ENCODE data around the gene SLCO2A1.
A peak's percentile ranks its signal among the peaks of the same experiment; 100 is the strongest.

Gene SLCO2A1

DNA sequence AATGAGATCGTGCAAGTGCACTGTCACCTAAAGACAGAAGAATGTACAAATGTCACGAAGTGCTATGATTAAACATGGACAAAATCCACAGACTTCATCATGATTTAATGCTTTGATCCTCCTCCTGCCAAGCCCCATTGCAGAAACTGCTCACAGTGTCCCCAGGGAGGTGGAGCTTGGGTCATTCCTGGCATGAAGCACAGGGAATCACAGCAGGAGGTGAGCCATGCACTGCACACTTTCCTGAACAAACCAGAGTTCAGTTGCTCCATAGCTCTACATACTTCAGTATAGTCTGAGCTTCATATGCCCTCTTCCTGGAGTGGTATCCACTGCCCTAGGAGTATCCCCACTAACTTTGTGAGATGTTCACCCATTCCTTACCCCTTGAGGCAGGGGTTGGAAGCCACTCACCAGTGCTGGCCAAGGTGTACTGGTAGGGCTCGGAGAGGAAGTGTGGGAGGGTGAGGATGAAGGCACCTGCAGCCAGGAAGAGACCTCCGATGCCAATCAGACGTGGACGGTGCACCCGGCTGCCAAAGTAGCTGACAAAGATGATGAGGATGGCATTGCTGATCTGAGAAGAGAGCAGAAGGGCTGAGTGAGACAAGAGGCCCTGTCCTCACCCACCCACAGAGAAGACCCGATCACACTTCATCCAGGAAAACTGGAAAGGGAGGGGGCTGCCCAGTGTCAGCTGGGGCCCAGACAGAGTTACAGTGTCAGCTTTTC, 56.3 kb downstream of the SLCO2A1 start:
- DNase-seq = no peak

DNA sequence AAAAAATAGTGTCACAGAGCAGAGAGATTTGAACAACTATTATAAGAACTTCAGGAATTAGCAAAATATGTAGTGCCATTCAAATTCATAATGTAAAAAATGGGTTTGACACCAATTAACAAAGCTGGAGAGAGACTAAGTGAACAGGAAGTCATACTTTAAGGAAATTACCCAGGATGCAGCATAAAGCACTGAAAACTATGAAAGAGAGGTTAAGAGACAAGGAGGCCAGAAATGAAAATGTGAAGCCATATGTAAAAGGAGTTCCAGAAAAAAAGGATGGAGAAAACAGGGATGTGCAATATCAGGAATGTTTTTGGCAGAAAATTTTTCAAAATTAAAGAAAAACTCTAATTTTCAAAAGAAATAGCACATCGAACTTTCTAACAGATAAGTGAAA, 57.6 kb downstream of the SLCO2A1 start:
- DNase-seq = no peak

DNA sequence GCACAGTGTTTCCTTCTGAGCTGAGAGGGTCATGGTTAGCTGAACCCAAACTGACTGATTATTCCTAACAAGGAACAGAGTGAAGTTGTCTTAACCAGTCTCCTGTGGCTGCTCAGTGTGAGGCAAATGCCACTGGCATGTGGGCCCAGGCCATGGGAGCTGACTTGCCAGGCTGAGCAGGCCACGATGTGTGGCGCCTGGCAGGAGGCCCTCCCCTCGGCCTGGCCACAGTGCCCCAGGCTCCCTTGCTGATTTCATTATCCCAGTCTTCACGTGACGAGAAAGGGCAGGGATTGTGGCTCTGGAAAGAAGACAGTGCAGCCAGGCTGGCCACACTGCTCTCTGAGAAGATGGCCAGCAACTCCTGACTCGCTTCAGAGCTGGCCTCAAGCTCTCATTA, 58.8 kb downstream of the SLCO2A1 start:
- no peak for DNase-seq

DNA sequence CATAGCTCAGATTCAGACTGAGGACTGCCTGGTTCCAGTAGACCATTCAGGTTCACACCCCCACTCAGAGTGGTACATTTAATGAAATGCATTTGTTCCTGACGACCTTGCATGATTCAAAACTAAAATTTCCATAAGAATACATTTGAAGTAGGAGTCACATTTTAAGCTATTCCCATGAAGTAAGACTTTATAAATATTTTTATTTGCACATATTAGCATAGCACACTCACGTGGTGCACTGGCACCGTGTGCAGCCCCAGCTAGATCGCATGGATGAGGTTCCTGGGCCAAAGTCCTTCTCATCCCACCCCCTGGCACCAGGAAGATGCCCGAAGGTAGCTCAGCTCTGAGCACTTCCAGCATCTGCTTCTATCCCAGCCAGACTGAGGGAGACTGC, 59.4 kb downstream of the SLCO2A1 start:
- no peak for DNase-seq

DNA sequence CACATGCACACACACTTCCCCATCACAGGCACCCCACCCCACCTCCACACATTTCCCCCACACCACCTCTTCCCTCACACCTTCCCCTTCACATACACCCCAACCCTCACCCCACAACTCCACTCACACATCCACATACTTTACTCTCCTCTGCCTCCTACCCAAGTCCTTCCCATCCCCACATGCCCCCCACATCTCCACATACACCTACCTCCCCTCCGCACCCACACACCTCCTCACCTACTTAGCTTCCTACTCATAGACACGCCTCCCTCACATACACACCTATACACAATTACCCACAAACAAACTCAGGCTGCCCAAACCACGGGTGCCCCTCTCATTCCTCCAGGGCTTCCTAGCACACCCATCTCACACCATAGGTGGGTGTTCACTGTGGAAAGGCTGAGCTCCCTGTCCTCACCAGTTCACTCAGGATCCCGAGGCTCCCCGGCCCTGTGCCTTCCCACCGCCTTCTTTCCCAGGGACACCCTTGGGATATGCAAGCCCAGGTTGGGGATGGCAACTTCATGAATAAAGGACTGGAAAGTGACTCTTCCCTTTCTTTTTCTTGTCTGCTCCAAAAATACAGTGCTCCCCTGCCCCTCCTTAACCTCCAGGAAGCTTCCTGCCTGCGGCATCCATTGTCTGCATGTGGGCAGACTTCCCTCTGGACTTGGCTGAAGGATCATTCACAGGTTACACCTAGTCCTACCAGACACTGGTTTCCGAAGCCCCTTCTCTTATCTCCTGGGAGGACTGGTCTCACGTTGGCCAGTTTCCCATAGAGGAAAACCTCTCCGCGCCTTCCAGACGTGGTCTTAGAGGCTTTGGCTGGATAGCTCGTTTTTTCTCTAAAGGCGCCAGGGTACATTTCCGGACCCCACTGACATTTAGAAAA, 61.5 kb downstream of the SLCO2A1 start:
- DNase-seq = no peak

DNA sequence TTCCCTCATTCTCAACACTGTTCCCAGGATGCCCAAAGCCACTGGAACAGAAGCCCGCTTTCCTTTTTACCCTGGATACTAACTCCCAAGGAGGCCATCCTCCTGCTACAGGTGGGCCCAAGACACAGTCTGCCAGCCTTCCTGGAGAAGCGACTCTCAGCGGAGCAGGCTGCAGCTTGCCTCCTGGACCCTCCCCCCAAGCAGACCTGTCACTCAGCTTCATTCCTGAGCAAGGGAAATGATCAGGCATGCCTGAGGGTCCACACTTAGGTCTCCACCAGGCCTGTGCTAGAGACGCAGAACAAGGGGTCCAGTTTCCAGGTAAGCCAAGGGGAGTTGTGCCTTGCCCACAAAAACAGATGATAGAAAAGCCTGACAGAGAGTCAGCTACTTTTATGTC, 62.8 kb downstream of the SLCO2A1 start:
- no peak for DNase-seq

DNA sequence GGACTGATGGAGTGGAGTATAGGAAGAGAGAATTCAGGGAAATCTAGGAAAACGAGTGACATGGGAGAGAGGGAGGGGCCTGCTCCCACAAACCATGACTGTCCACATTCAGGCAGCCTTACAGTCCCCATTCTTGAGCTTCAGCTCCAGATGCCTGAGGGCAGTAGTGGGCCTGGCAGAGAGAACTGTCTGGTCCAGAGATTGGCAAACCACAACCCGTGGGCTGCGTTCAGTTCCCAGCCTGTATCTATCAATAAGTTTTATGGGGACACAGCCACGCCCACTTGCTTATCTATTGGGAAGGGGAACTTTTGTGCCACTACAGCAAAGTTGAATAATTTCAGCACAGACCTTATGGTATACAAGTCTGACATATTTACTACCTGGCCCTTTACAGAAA, 63.8 kb downstream of the SLCO2A1 start:
- DNase-seq = no peak

DNA sequence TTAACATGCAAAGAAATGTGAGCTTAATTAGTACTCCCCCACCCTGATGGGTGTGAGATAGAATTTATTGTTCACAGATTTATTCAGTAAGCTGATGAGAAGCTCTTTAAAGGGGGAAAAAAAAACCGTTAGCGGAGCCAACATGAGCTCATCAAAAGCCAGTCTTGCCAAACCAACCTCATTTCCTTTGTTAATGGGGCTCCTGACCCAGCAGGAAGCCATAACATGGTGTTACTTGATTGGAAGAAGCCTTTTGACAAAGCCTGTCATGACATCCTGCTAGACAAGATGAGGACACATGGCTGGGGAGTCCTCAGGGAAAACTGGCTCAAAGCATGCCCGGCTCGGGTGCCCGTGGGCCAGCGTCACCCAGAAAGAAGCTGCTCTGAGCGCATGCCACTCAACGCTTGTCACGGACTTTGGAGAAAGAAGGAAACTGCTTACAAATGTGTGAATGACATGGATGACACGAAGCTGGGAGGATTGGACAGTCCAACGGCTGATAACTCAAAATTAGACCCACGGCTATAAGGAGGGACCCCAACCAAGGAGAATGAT, 64.6 kb downstream of the SLCO2A1 start:
- DNase-seq = peak; percentile 34

DNA sequence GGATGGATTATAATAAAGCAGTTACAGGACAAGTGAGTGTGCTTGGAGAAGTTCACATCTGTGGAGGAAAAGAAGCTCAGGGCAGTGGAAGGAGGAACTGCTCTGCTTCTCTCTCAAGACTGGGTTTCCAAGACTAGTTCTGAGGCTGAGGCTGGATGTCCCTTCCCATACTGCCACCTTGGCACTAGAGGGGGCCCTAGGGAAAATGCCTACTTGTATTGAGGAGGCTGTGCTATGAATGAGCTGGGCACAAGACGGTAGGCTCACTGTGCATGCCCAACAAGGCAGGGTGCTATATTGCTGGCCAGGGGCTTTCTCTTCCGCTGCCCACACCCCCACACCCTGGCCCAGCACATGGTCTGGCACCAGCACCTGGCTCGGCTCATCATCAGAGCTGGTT, 65.2 kb downstream of the SLCO2A1 start:
- DNase-seq = no peak

DNA sequence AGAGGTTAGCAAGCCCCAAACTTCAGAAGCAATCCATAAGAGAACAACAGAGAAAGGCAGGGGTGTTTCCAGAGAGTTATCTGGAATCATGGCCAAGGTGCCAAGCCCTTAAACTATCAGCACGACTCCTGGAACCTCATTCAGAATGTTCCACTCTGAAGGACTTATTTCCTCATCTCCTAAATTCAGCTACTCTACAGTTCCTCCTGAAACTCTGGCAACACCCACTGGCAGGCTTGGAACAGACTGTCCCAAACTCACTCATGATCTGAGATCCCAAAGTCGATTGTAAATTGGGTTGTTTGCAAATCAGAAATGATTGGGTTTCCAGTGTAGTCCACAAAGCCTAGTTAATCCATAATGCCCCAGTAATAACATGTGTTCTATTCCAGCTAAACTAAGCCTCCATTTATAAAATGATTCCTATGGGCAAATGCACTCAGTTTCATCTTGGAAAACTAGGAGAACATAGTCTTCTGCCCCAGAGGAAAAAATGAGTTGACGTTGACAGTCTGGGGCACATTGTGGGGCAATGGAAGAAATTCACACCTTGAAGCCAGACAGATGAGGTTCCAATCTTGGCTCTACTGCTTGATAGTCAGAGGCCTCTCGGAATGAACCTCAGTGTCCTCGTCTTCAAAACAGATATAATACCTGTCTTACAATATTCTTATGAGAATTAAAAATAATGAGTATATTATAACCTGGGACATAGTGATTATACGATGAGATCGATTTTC, 65.9 kb downstream of the SLCO2A1 start:
- no peak for DNase-seq

DNA sequence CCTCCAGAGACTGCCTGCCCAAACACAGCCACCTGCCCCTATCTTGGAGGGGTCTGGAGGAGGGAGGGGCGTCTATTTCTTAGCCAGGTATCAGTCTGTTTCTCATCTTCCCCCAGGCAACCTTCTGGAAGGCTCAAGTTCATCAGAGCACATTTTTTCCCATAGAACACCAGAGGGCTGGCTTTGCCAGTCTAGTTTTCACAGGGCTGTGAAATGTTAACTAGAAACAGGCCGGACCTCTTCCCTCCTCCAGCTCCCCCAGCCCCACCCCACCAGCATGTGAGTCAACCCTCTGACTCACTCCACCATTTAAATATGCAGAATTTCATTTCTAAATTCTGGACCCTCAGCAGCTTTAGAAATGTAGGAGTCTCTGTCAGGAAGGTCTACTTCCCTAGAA, 66.9 kb downstream of the SLCO2A1 start:
- DNase-seq = no peak

DNA sequence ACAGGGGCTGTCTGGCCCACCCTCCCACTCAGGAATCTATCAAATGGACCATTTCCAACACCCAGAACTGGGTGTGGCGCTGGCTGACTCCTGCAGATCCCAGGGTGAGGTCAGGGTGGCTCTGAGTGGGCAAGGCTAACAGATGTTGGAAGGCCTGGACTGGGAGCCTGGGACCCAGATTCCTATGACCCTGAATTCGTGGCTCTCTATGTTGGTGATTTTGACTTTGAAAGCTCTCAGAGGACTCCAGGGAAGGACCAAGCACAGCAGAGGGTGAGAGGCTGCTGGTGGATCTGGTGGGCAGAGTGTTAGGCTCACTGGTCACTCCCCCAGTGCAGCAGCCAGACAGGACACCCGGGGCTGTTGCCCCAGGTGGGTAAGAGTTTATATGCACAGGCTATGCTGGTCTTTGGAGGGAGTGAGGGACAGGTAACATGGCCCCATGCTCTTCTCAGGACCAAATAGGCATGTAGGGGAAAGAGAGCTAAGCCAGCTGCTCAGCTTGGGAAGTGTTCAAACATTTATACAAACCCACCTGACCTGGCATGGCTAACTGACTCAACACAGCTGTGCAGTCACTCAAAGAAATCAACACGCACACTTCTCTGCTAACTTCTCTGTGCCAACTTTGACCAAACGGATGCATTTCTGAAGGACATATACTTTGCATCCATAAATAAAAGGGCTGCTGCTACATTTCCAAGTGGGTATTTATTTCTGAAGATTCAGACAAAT, 71.5 kb downstream of the SLCO2A1 start:
- DNase-seq = no peak

DNA sequence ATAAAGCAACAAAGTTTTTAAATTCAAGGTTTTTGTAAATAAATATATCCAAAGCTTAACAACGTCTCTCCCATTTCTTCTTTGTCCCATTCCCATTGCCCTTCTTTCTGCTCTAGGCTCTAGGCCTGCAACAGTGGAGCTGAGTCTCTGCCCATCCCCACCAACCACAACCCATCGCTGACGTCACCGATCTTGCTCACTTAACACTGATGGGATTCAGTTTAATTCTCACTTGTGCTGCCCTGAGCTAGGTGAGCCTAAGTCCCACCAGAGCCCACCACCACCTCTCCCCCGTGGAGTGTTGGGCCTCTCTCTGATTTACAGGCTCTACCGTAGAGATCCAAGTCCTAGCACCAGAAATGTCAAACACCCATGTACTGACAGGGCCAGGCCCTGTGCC, 72.7 kb downstream of the SLCO2A1 start:
- DNase-seq = no peak

DNA sequence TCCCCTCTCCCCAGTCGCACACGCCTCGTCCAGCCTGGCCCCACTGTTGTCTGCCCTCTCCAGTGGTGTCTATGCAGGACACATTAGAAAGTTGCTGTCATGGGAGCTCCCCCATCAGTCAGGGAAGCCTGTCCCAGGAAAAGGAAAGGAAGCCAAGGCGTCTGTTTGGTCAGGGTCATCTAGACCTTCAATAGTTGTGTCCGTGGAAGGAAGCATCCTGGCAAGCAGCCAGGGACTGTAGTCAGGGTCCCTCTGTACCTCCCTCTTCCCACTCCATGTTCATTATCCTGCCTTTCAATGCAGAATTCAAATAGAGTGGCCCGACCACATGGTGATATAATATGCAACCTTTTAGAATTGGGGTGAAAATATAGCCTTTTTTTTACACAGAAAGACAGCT, 73.4 kb downstream of the SLCO2A1 start:
- no peak for DNase-seq

DNA sequence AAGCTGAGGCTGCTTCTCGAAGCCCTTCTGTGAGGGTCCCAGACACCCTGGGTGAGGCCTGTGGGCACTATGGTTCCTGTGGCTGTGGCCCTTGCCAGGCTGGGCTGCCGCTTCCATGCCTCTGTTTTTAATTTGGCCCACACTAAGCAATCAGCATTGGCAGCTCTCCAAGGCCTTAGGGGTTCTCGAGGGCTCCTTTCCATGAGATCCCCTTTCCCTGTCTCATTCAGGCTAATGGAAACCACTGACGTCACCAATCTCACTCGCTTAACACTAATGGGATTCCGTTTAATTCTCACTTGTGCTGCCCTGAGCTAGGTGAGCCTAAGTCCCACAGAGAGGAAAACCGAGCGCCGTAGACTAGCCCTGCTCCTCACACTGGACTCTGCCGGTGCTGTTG, 73.8 kb downstream of the SLCO2A1 start:
- DNase-seq = peak; percentile 29

DNA sequence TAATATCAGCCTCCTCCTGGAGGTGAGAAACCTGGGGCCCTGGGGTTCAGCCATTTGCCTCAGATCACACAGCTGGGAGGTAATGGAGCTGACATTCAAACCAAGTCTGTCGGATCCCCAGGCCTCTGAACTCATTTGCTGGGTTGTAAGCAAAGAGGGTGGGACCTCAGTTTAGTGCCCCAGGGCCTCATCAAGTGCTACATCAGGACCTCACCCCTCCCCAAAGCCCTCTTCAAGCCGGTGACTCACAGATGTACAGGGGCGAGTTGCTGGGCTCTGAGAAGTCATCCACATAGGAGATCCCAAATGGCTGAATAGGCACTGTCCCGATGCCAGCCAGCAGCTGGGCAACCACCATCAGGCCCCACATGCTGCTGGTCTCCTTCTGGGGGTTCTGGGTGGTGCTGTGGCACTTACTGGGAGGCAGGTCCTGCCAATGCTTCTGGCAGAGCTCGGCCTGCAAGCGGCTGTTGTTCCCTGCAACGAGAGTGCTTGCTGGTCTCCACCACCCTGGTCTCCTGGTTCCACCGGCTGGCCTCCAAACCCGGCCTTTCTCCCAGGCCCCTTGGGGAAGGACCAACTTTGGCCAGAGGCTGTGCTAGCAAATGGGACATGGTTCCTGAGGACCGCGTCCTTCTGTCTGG, 74.9 kb downstream of the SLCO2A1 start:
- no peak for DNase-seq

DNA sequence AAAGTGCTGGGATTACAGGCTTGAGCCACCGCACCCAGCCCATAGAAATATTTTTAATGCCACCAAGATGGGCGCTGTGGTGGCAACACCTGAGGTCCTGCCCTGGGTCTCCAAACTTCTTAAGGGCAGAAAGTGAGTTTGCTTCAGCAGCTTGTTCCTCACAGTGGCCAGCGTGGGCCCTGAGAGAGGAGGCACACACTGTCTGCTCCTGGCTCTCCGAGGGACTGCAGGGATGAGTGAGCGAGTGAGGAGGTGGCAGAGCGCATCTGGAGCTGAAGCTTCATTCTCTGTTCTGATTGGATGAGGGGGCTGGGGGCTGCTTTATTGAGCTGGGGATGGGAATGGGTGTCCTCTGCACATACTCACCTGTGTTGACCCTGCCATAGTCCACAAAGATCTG, 76.4 kb downstream of the SLCO2A1 start:
- no peak for DNase-seq

DNA sequence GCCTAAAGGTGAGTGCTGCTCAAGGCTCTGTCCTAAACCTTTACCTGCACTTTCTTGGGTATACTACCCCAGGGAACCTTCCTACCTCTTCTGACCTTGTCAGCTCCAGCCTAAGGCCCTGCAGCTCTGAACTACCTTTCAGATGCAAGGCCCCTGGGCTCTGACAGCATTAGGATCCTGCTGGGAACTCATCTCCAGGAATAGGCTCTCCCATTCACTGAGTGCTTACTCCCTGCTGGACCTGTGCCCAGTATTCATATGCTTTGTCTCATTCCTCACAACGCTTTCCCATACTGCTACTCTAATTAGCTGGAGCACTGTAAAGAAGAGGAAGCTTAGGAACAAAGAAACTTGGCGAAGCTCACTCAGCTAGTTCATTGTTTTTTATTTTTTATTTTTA, 80.3 kb downstream of the SLCO2A1 start:
- peak; percentile 86 for DNase-seq

DNA sequence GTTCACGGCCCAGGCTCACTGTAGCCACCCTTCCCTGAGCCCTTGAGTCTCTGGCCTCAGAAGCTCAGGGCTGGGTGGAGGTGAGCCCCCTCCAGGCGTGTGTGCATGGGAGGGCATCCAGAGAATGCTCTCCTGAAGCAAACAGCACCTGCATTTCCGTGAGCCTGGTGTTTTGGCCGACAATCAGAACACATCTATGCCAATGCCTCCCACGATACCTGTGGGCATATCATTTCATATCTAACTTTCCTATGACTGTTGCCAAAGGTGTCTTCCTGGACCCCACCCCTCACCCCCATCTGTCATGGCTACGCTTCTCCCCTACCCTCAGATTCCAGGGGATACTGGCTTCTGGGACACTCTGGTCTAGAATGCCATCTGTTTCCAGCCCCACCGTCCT, 80.7 kb downstream of the SLCO2A1 start:
- no peak for DNase-seq

DNA sequence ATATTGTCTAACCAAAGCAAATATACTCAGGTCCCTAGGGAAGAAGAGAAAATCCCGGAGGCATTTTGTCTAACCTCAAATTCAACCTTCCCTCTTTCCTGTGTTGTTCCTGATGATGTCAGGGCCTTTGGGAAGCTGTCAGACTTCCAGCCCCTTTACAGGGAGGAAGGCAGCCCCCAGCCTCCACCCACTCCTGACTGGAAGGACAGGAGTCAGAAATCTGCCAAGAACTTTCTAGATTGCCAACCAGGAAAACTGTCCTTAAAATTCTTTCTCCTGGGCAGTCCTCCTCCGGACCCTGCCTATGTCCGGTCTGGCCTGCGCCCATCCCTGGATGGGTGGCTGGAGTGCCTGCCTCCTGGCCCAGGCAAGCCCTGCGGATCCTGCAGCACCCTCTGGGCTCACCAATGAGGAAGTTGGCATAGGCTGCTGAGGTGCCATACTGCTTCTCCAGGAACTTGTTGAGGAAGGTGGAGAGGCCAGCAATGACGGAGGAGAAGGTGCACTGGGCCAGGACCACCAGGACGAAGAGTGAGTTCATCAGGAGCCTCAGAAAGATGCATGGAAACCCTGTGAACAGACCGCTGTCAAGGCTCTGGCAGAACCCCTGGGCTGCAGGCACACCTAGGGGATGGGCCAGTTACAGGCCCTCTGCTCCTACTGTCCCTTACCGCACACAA, 81.5 kb downstream of the SLCO2A1 start:
- no peak for DNase-seq

DNA sequence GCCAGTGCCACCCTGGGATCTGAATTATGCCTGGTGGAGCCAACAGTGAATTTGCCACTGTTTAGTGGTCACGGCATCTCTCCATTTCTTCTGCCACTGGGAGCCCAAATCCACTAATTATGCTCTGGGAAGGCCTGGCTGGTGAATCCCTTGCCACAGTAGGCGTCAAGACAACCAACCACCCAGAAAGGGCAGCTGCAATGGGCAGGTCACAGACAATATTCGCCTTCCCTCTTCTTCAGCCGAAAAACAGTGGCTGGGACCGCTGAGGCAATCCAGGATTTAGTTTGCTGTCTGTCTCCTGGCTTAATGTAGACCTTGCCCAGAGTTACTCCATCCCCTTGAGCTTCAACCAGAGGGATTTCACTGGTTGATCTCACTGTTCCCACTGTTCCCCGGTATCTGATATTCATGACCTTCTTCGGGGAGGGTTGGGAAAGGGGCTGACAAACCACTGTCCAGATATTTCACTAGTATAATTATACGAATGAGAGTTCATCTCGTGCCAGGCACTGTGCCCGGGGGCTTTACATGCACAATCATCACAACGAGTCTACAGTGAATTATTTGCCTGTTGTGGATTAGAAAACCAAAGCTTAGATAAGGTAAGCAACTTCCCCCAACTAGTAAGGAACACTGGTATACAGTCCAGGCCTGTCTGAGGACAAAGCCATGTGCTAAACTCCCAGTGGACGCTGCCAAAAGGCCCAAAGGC, 84.2 kb downstream of the SLCO2A1 start:
- DNase-seq = no peak

Data from DMS153 (cell line).